Heart left ventricle (tissue), 16 donors: ENCODE data around the gene PDE5A. TPM values are rescaled to one million over a fixed set of nuclear protein-coding genes. Genes with fewer than 3 reads are reported as not detected.

Experiments used
- ATAC-seq, 4 donors: fragments of 200-7000 bp; cut with Tn5 transposase; one replicate each; pipeline ENCODE4 v1.9.1; 2020 to 2022; ENCODE audit warnings: moderate library complexity in 4 of 4, mild to moderate bottlenecking in 3 of 4, moderate number of reproducible peaks in 1 of 4
- DNase-seq, 5 donors: peaks; one replicate each; pipeline ENCODE4 v3.0.0-alpha.2; 2020
- H3K27ac ChIP-seq, 12 donors: fragments of 200-600 bp; sonication (generic) in 4 of 12; one replicate each; pipeline versions ENCODE4 v1.5.0 to v1.8.0; 2016 to 2022; ENCODE audit warnings: mild to moderate bottlenecking in 2 of 12
- H3K27me3 ChIP-seq, 9 donors: fragments of 200-600 bp; sonication (generic) in 2 of 9; one replicate each; pipeline versions ENCODE4 v1.5.1 to v1.8.0; 2016 to 2022; ENCODE audit warnings: mild to moderate bottlenecking in 3 of 9
- H3K36me3 ChIP-seq, 9 donors: fragments of 200-600 bp; sonication (generic) in 2 of 9; one replicate each; pipeline versions ENCODE4 v1.5.0 to v1.8.0; 2018 to 2022; ENCODE audit warnings: mild to moderate bottlenecking in 2 of 9
- H3K4me1 ChIP-seq, 12 donors: fragments of 200-600 bp; sonication (generic) in 4 of 12; one replicate each; pipeline versions ENCODE4 v1.5.0 to v1.8.0; 2016 to 2022; ENCODE audit warnings: mild to moderate bottlenecking in 3 of 12
- H3K4me3 ChIP-seq, 12 donors: fragments of 200-600 bp; sonication (generic) in 4 of 12; one replicate each; pipeline versions ENCODE4 v1.5.0 to v1.8.0; 2017 to 2022; ENCODE audit warnings: mild to moderate bottlenecking in 9 of 12, moderate library complexity in 4 of 12
- H3K9me3 ChIP-seq, 12 donors: fragments of 200-600 bp; sonication (generic) in 4 of 12; one replicate each; pipeline versions ENCODE4 v1.5.0 to v1.8.0; 2016 to 2022; ENCODE audit warnings: mild to moderate bottlenecking in 1 of 12
- CTCF ChIP-seq, 12 donors: fragments of 200-600 bp; sonication (generic) in 4 of 12; IDR thresholded peaks; one replicate each; pipeline versions ENCODE4 v1.5.0 to v1.8.0; 2018 to 2022; ENCODE audit warnings: antibody characterized with exemption in 12 of 12, mild to moderate bottlenecking in 5 of 12
- POLR2A ChIP-seq, 2 donors: fragments of 450-650 bp; IDR thresholded peaks; one replicate each; pipeline ENCODE4 v1.6.1; 2017; ENCODE audit warnings: antibody characterized with exemption in 2 of 2, mild to moderate bottlenecking in 2 of 2, moderate library complexity in 2 of 2
- WGBS, 4 donors: extraction: QIAGEN DNeasy Blood & Tissue Kit in 2 of 4; methylation state at CpG; one replicate each; pipeline versions ENCODE4 v1.1.5 to v1.1.7; 2013 to 2018; 5-methylcytosine and 5-hydroxymethylcytosine counted together
- intact Hi-C, 10 donors: fragments of 100-400 bp; cut with DNase I; formaldehyde crosslinking; loops; one replicate each; pipeline versions ENCODE4 v1.11.1 to v1.14.2; 2022
- polyA plus RNA-seq, 2 donors: library from polyadenylated mRNA; stranded (reverse); fragments of 200-250 nt; gene quantifications; one replicate each; pipeline ENCODE4 v1.2.3, GENCODE V29; 2013
- total RNA-seq, 9 donors: library from RNA; depleted of rRNA in 2 of 9; stranded (reverse); fragments of >200 nt in 2 of 9; fragmentation: NEBNext Ultra II Directional in 3 of 9; extraction: Animal tissue kit (Norgen Biotek cat#: 25700) in 3 of 9; gene quantifications; one replicate each; pipeline versions ENCODE4 v1.1.0 to v1.2.4, GENCODE V29; 2016 to 2023
- donor health status: ischemic (EF 13 %, LVEDD 7.1; RV severe dilation, severe dysfunction).
- donor health status: healthy with polysubstance abuse.
- donor health status: DM: no; HTN: yes; CAD: no.
- donor health status: DM: no; HTN: no; CAD: no.
- donor health status: ischemic (EF 25% LVEDD 6.9; RV normal size, moderate dysfunction).
- donor health status: ischemic (EF 25% LVEDD 5.7; RV mildly dilated, moderate dysfunction).
- donor health status: healthy.
- donor health status: DM: yes; HTN: yes; CAD: no.
- donor health status: ischemic (EF 35%, LVEDD 5.7; RV mildly dilated, moderate dysfunction).
- donor health status: nonischemic (EF 11% LVEDD 7.7; RV severe dilation, severe dysfunction).
- donor health status: DM: yes; HTN: yes; CAD: no.
- donor health status: PGD.
- donor health status: ischemic (EF 29% LVEDD 5.4; RV normal size, mild dysfunction).
- donor health status: nonischemic (EF 23%, LVEDD 6.1; RV moderate dilation, normal function).

PDE5A gene
- total and polyA plus RNA-seq, 11 donors: 1.6 to 20.6 (median 7.3) TPM

- Histone ChIP-seq H3K4me1 (peaks cover 0 to 34% (median 0%) of the 10 kb centered on the region in 12 donors), H3K9me3 (peaks cover 0 to 6% (median 0%) of the 10 kb centered on the region in 12 donors), H3K27me3 (no peaks in the 10 kb centered on the region), H3K27ac (peak overlapping the region in 1 of 12 donors; percentile 5), H3K4me3 (no peak overlapping the region), H3K36me3 (no peaks in the 10 kb centered on the region)
- DNase-seq: no peak
- no peak for ATAC-seq
- intact Hi-C loops: no loop called here
- TF ChIP-seq POLR2A (IDR thresholded peaks at IDR 0.05) (no peak), CTCF (IDR thresholded peaks at IDR 0.05) (no peak)
Observed at GRCh38 chr4:119615068-119615719, 13.4 kb downstream of the PDE5A start.

- ATAC-seq: no peak
- no peak for TF ChIP-seq POLR2A (IDR thresholded peaks at IDR 0.05)
- no peak for TF ChIP-seq CTCF (IDR thresholded peaks at IDR 0.05)
- Histone ChIP-seq H3K4me3 (no peak overlapping the region), H3K27ac (no peak overlapping the region), H3K4me1 (peaks cover 0 to 21% (median 0%) of the 10 kb centered on the region in 12 donors), H3K27me3 (no peaks in the 10 kb centered on the region), H3K36me3 (peaks cover 0 to 13% (median 0%) of the 10 kb centered on the region in 9 donors), H3K9me3 (peaks cover 0 to 9% (median 3%) of the 10 kb centered on the region in 12 donors)
- DNase-seq: no peak
- intact Hi-C loops: no loop called here
Observed at GRCh38 chr4:119604266-119604665, 24.3 kb downstream of the PDE5A start.

- Histone ChIP-seq H3K4me1 (peaks cover 0 to 32% (median 1%) of the 10 kb centered on the region in 12 donors), H3K27me3 (no peaks in the 10 kb centered on the region), H3K9me3 (peaks cover 0 to 18% (median 5%) of the 10 kb centered on the region in 12 donors), H3K36me3 (peaks cover 0 to 22% (median 0%) of the 10 kb centered on the region in 9 donors), H3K4me3 (no peak overlapping the region), H3K27ac (peak overlapping the region in 1 of 12 donors; percentile 18)
- intact Hi-C loops: no loop called here
- no peak for ATAC-seq
- no peak for DNase-seq
- WGBS, 4 donors: 70 to 78% (median 73%) methylated on average over 1 of the region's 1 CpG
- TF ChIP-seq POLR2A (IDR thresholded peaks at IDR 0.05): no peak
- no peak for TF ChIP-seq CTCF (IDR thresholded peaks at IDR 0.05)
Observed at GRCh38 chr4:119602366-119602765, 26.2 kb downstream of the PDE5A start.

GRCh38 chr4:119598521-119598920 is 30.1 kb downstream of the PDE5A start:
- peaks cover 0 to 29% (median 0%) of the 10 kb centered on the region in 12 donors for H3K4me1 ChIP-seq
- peaks cover 0 to 18% (median 5%) of the 10 kb centered on the region in 12 donors for H3K9me3 ChIP-seq
- peaks cover 0 to 23% (median 6%) of the 10 kb centered on the region in 9 donors for H3K36me3 ChIP-seq
- H3K4me3 ChIP-seq: no peak overlapping the region
- H3K27me3 ChIP-seq: no peaks in the 10 kb centered on the region
- DNase-seq (no peak), ATAC-seq (no peak)
- intact Hi-C loops: no loop called here
- WGBS, 4 donors: 82 to 95% (median 87%) methylated on average over 2 of the region's 2 CpGs
- TF ChIP-seq POLR2A (IDR thresholded peaks at IDR 0.05) (no peak), CTCF (IDR thresholded peaks at IDR 0.05) (no peak)
- peak overlapping the region in 1 of 12 donors; percentile 66 for H3K27ac ChIP-seq
